OCI-LY1 (cell line): ENCODE measurements around the gene ARHGEF4.
A peak's percentile ranks its signal among the peaks of the same experiment; 100 is the strongest.

Experiments used
- H2AFZ ChIP-seq: fragments of 200-600 bp; sonication (generic), shearing (Covaris generic); 2 replicates; pipeline ENCODE4 v1.6.0; 2014; ENCODE audit warnings: antibody characterized with exemption, mild to moderate bottlenecking, low read length
- H3F3A ChIP-seq: fragments of 200-600 bp; sonication (generic), shearing (Covaris generic); 2 replicates; pipeline ENCODE4 v1.6.0; 2014; ENCODE audit warnings: mild to moderate bottlenecking, antibody characterized with exemption, low read length, moderate library complexity; ENCODE audit not compliant: insufficient read depth
- H3K27ac ChIP-seq: fragments of 200-600 bp; sonication (generic); 2 replicates; pipeline ENCODE4 v1.5.1; 2014; ENCODE audit warnings: low read length, mixed run types, mild to moderate bottlenecking, low read depth; ENCODE audit not compliant: poor library complexity, severe bottlenecking
- H3K27me3 ChIP-seq: fragments of 200-600 bp; sonication (generic); 2 replicates; pipeline ENCODE4 v1.6.0; 2014; ENCODE audit warnings: antibody characterized with exemption, mild to moderate bottlenecking, low read length, moderate library complexity; ENCODE audit not compliant: insufficient read depth
- H3K36me3 ChIP-seq: fragments of 200-600 bp; sonication (generic); 2 replicates; pipeline ENCODE4 v1.6.1; 2014; ENCODE audit warnings: mild to moderate bottlenecking, antibody characterized with exemption, low read length, moderate library complexity, mixed read lengths; ENCODE audit not compliant: insufficient read depth
- H3K4me1 ChIP-seq: fragments of 200-600 bp; sonication (generic); 2 replicates; pipeline ENCODE4 v1.5.1; 2014; ENCODE audit warnings: mild to moderate bottlenecking, low read length, moderate library complexity; ENCODE audit not compliant: insufficient read depth, severe bottlenecking
- H3K4me2 ChIP-seq: fragments of 200-600 bp; sonication (generic), shearing (Covaris generic); 2 replicates; pipeline ENCODE4 v1.6.1; 2014; ENCODE audit warnings: low read length
- H3K4me3 ChIP-seq: fragments of 200-600 bp; sonication (generic); 2 replicates; pipeline ENCODE4 v1.5.1; 2014; ENCODE audit warnings: low read length, low read depth, mild to moderate bottlenecking, mixed read lengths; ENCODE audit not compliant: poor library complexity, severe bottlenecking
- H3K79me2 ChIP-seq: fragments of 200-600 bp; shearing (Covaris generic); 2 replicates; pipeline ENCODE4 v1.6.1; 2016; ENCODE audit warnings: mixed run types, low read length, mixed read lengths; ENCODE audit not compliant: insufficient read depth
- H3K9ac ChIP-seq: fragments of 200-600 bp; sonication (generic), shearing (Covaris generic); 2 replicates; pipeline ENCODE4 v1.6.1; 2014; ENCODE audit warnings: mild to moderate bottlenecking, low read length, mixed read lengths
- H3K9me2 ChIP-seq: fragments of 200-600 bp; sonication (generic), shearing (Covaris generic); 2 replicates; pipeline ENCODE4 v1.6.1; 2014; ENCODE audit warnings: low read depth, mild to moderate bottlenecking, low read length, mixed read lengths
- H3K9me3 ChIP-seq: fragments of 200-600 bp; shearing (Covaris generic); 2 replicates; pipeline ENCODE4 v1.6.1; 2014; ENCODE audit warnings: low read length, mixed read lengths
- H4K20me1 ChIP-seq: fragments of 200-600 bp; sonication (generic), shearing (Covaris generic); 2 replicates; pipeline ENCODE4 v1.6.0; 2016; ENCODE audit warnings: mild to moderate bottlenecking, low read length; ENCODE audit not compliant: insufficient read depth
- CTCF ChIP-seq: fragments of 200-600 bp; sonication (generic), shearing (Covaris generic); IDR thresholded peaks from 2 replicates; pipeline ENCODE4 v1.5.1; 2017; ENCODE audit warnings: mild to moderate bottlenecking, antibody characterized with exemption, low read length, moderate library complexity, mixed read lengths
- EZH2 ChIP-seq: fragments of 200-600 bp; sonication (generic), shearing (Covaris generic); IDR thresholded peaks from 2 replicates; pipeline ENCODE4 v1.8.0; 2017; ENCODE audit warnings: borderline replicate concordance, mixed run types, mild to moderate bottlenecking, antibody characterized with exemption, low read length, moderate library complexity, mixed read lengths

ARHGEF4 gene

GRCh38 chr2:130796290-130796689 lies 40.4 kb upstream of the ARHGEF4 start:
- H3K4me2 ChIP-seq, result no peak overlapping the region
- H3K4me3 ChIP-seq, result no peak overlapping the region
- H4K20me1 ChIP-seq, result no peaks in the 10 kb centered on the region
- no peak overlapping the region for H3K9ac ChIP-seq
- H3K27ac ChIP-seq, result no peak overlapping the region
- H3K9me3 ChIP-seq, result no peaks in the 10 kb centered on the region
- no peak overlapping the region for H2AFZ ChIP-seq
- H3K36me3 ChIP-seq, result no peaks in the 10 kb centered on the region
- no peaks in the 10 kb centered on the region for H3K27me3 ChIP-seq
- no peaks in the 10 kb centered on the region for H3K4me1 ChIP-seq
- H3K9me2 ChIP-seq, result no peaks in the 10 kb centered on the region
- no peaks in the 10 kb centered on the region for H3F3A ChIP-seq
- no peaks in the 10 kb centered on the region for H3K79me2 ChIP-seq
- TF ChIP-seq CTCF, result no peak
- no peak for TF ChIP-seq EZH2

GRCh38 chr2:130797493-130798435 lies 39.0 kb upstream of the ARHGEF4 start:
- TF ChIP-seq CTCF, result peak; percentile 68
- TF ChIP-seq EZH2, result no peak
- H3K4me3 ChIP-seq, result peak overlapping the region; percentile 77
- H3K4me1 ChIP-seq, result no peaks in the 10 kb centered on the region
- peak overlapping the region; percentile 83 for H3K4me2 ChIP-seq
- H2AFZ ChIP-seq, result peak overlapping the region; percentile 67
- H3K27me3 ChIP-seq, result no peaks in the 10 kb centered on the region
- no peaks in the 10 kb centered on the region for H3K9me3 ChIP-seq
- no peak overlapping the region for H3K27ac ChIP-seq
- no peaks in the 10 kb centered on the region for H3K9me2 ChIP-seq
- H3K36me3 ChIP-seq, result no peaks in the 10 kb centered on the region
- no peaks in the 10 kb centered on the region for H4K20me1 ChIP-seq
- H3F3A ChIP-seq, result no peaks in the 10 kb centered on the region
- no peaks in the 10 kb centered on the region for H3K79me2 ChIP-seq
- H3K9ac ChIP-seq, result peak overlapping the region; percentile 72

GRCh38 chr2:130798472-130799218 lies 38.1 kb upstream of the ARHGEF4 start:
- H3K4me1 ChIP-seq, result no peaks in the 10 kb centered on the region
- H4K20me1 ChIP-seq, result no peaks in the 10 kb centered on the region
- no peaks in the 10 kb centered on the region for H3K9me2 ChIP-seq
- H3K36me3 ChIP-seq, result no peaks in the 10 kb centered on the region
- no peak overlapping the region for H3K27ac ChIP-seq
- H2AFZ ChIP-seq, result no peak overlapping the region
- H3K4me2 ChIP-seq, result peak overlapping the region; percentile 83; the same call in 1 of the 2 replicates
- no peaks in the 10 kb centered on the region for H3K9me3 ChIP-seq
- H3K27me3 ChIP-seq, result no peaks in the 10 kb centered on the region
- no peaks in the 10 kb centered on the region for H3F3A ChIP-seq
- no peak overlapping the region for H3K9ac ChIP-seq
- H3K79me2 ChIP-seq, result no peaks in the 10 kb centered on the region
- H3K4me3 ChIP-seq, result peak overlapping the region; percentile 77
- no peak for TF ChIP-seq CTCF
- no peak for TF ChIP-seq EZH2
